Measurements from ENCODE around the gene CLDN19.

Gene CLDN19

DNA sequence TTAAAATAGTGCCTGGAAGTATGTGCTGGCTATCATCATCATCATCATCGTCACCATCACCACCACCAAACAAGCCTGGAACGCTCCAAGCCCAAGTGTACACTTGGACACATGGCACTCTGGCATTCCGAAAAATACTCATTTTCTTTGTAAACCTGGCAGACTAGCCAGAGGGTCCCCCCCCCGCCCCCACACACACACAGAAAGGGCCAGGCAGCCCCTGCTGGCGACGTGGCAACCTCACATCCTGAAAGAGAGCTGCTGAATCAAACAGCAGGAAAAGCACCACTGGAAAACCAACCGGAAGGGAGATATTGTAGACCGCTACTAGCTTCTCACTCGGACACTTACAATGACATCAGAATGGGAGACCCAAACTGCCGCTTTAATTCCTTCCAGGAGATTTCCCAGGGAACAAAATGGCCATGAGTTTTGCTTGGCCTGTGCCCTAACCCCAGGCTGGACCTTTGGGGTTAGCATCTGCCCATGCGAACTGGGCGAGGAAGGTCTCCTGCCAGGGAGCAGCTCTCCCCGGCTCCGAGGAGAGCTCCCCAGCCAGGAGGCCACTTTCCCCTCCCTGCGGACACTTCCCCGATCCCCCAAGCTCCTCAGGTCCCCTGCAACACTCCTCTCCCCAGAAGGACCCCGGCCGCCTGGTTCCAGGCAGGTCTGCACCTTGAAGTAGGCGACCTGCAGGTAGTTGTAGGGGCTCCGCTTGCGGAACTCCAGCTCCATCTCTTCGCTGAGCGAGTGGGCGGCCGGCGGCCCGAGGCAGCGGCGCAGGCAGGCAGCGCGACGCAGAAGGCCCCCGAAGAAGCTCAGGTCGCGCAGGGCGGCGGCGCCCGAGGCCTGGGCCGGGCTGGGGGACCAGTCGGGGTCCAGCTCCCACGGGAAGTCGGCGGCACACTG lies 26.1 kb upstream of the CLDN19 start:
- TF ChIP-seq POLR2A (IDR thresholded peaks at IDR 0.05; ENCODE audit: extremely low read depth, insufficient read length) (no peak), CTCF (IDR thresholded peaks at IDR 0.05; ENCODE audit: low read depth, low read length) (peak; percentile 24)
- peak; percentile 74 for DNase-seq (ENCODE audit: low read depth)
- peak overlapping the region; percentile 94 for H3K4me3 ChIP-seq (ENCODE audit: low read depth, low read length)

DNA sequence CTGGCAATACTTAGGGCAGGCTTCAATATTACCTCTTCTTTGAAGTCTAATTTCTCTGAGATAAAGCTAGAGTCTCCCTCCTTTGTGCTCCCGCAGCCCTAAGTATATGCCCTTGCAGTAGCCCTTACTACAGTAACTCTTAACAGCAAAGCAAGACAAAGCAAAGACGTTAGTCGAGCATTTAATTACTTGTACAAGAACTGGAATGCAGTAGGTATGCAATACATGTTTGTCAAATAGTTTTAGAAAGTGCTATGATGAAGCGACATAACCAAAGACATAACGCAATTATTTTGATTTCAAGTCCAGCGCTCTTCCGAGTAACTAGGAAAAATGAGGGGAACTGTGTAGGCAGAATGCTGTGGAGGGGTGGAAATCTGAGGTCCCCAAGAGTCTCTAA lies 25.2 kb upstream of the CLDN19 start:
- TF ChIP-seq CTCF (IDR thresholded peaks at IDR 0.05; ENCODE audit: low read depth, low read length) (no peak), POLR2A (IDR thresholded peaks at IDR 0.05; ENCODE audit: extremely low read depth, insufficient read length) (no peak), MYC (IDR thresholded peaks at IDR 0.05; ENCODE audit: low read depth, low read length) (no peak), MAX (IDR thresholded peaks at IDR 0.05; ENCODE audit: low read depth, low read length) (no peak)
- no peak for DNase-seq (ENCODE audit: low read depth)
- peak overlapping the region; percentile 94 for H3K4me3 ChIP-seq (ENCODE audit: low read depth, low read length)

DNA sequence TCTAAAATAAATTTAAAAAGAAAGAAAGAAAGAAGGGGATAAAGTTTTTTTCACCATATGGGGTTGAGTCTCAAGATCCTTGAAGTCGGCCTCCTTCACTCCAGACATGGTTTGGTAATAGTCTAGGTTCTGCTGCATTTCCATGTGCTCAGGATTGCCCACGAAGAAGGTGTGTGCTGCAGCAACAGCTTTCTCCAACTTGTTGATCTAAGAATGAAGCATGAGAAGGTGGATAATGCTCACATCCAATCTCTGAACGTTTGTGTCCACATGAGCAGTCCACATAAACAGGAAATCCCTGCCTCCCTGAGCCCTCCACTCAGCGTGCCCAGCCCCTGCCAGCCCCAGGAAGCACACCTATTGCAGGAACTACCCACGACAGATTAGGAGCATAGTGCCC lies 22.2 kb upstream of the CLDN19 start:
- H3K4me3 ChIP-seq (ENCODE audit: low read depth, low read length) = no peak overlapping the region
- TF ChIP-seq MAX (IDR thresholded peaks at IDR 0.05; ENCODE audit: low read depth, low read length) (no peak), POLR2A (IDR thresholded peaks at IDR 0.05; ENCODE audit: extremely low read depth, insufficient read length) (no peak), MYC (IDR thresholded peaks at IDR 0.05; ENCODE audit: low read depth, low read length) (no peak), CTCF (IDR thresholded peaks at IDR 0.05; ENCODE audit: low read depth, low read length) (no peak)
- DNase-seq (ENCODE audit: low read depth) = no peak

- no peak for DNase-seq (ENCODE audit: low read depth)
- no peak overlapping the region for H3K4me3 ChIP-seq (ENCODE audit: low read depth, low read length)
- TF ChIP-seq MYC (IDR thresholded peaks at IDR 0.05; ENCODE audit: low read depth, low read length) (no peak), CTCF (IDR thresholded peaks at IDR 0.05; ENCODE audit: low read depth, low read length) (no peak), POLR2A (IDR thresholded peaks at IDR 0.05; ENCODE audit: extremely low read depth, insufficient read length) (no peak), MAX (IDR thresholded peaks at IDR 0.05; ENCODE audit: low read depth, low read length) (no peak)
Measured at GRCh38 chr1:42761567-42761966, 21.5 kb upstream of the CLDN19 start.

GRCh38 chr1:42759114-42759513 lies 19.1 kb upstream of the CLDN19 start:
- no peak for DNase-seq (ENCODE audit: low read depth)
- no peak for TF ChIP-seq CTCF (IDR thresholded peaks at IDR 0.05; ENCODE audit: low read depth, low read length)
- no peak for TF ChIP-seq MAX (IDR thresholded peaks at IDR 0.05; ENCODE audit: low read depth, low read length)
- TF ChIP-seq MYC (IDR thresholded peaks at IDR 0.05; ENCODE audit: low read depth, low read length) = no peak
- TF ChIP-seq POLR2A (IDR thresholded peaks at IDR 0.05; ENCODE audit: extremely low read depth, insufficient read length) = no peak
- no peak overlapping the region for H3K4me3 ChIP-seq (ENCODE audit: low read depth, low read length)

Data from NB4 (cell line).